HUES6 (cell line): Measurements from ENCODE around the gene PDSS2.
"Not testable (repeated sequence)": the region's sequence is repeated elsewhere in the genome, so short reads cannot be mapped to it uniquely, and the experiment has no call there.

Experiments
- H3K27ac ChIP-seq: 2 replicates; pipeline ENCODE4 v1.7.0; 2013; ENCODE audit warnings: low read depth, mild to moderate bottlenecking, low read length, inconsistent platforms
- H3K27me3 ChIP-seq: 2 replicates; pipeline ENCODE4 v1.6.1; 2013; ENCODE audit warnings: low read length; ENCODE audit not compliant: control insufficient read depth, insufficient read depth
- H3K36me3 ChIP-seq: 2 replicates; pipeline ENCODE4 v1.6.1; 2013; ENCODE audit warnings: low read length; ENCODE audit not compliant: control insufficient read depth, insufficient read depth
- H3K4me1 ChIP-seq: 2 replicates; pipeline ENCODE4 v1.6.1; 2013; ENCODE audit warnings: low read length; ENCODE audit not compliant: control insufficient read depth, insufficient read depth
- H3K4me3 ChIP-seq: 2 replicates; pipeline ENCODE4 v1.5.1; 2013; ENCODE audit warnings: low read depth, low read length
- H3K9ac ChIP-seq: one replicate; pipeline ENCODE4 v1.6.1; 2013; ENCODE audit warnings: mild to moderate bottlenecking, low read length
- H3K9me3 ChIP-seq: 2 replicates; pipeline ENCODE4 v1.6.1; 2013; ENCODE audit warnings: low read depth, low read length; ENCODE audit not compliant: control insufficient read depth, insufficient read depth

Gene PDSS2

DNA sequence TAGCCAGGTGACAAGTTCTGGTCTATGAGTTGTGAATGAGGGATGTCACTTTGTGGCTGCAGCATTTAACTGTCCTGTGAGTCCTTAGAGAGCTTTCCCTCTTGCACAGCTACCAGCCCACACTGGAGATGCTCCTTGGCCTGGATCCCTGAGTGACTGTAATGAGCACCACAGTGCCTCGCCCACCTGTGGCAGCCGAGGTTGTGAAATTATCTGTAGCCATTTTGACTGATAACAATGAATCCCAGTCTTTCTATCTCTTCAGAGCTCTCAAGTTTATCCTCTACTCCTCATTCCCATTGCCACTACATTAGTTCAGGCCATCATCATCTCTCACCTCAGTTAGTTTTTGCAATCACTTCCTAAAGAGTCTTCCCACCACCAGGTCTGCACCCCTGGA is 302.7 kb downstream of the PDSS2 start:
- Histone ChIP-seq H3K27me3 (no peaks in the 10 kb centered on the region), H3K4me1 (peaks cover 16% of the 10 kb centered on the region), H3K36me3 (no peaks in the 10 kb centered on the region), H3K9me3 (no peaks in the 10 kb centered on the region), H3K4me3 (no peak overlapping the region), H3K9ac (no peak overlapping the region), H3K27ac (no peak overlapping the region)

DNA sequence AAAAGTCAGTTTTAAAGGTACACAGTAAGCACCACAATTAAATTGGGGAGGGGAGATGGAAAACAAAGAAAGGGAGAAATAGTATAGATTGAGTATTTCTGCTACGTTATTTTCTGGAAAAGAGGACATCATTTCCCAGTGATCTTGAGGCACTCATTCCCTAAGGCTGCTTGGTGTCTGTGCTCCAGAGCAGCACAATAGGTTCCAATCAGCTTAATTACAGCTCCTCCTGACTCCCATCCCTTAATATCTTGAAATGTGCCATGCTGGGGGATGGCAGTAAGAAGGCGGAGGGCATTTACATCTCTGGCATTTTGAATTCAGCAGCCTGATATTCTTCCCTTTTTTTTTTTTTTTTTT is 304.6 kb downstream of the PDSS2 start:
- H3K9me3 ChIP-seq: no peaks in the 10 kb centered on the region
- H3K4me3 ChIP-seq: no peak overlapping the region
- no peaks in the 10 kb centered on the region for H3K27me3 ChIP-seq
- no peak overlapping the region for H3K9ac ChIP-seq
- no peak overlapping the region for H3K27ac ChIP-seq
- H3K4me1 ChIP-seq: peaks cover 16% of the 10 kb centered on the region
- no peaks in the 10 kb centered on the region for H3K36me3 ChIP-seq

DNA sequence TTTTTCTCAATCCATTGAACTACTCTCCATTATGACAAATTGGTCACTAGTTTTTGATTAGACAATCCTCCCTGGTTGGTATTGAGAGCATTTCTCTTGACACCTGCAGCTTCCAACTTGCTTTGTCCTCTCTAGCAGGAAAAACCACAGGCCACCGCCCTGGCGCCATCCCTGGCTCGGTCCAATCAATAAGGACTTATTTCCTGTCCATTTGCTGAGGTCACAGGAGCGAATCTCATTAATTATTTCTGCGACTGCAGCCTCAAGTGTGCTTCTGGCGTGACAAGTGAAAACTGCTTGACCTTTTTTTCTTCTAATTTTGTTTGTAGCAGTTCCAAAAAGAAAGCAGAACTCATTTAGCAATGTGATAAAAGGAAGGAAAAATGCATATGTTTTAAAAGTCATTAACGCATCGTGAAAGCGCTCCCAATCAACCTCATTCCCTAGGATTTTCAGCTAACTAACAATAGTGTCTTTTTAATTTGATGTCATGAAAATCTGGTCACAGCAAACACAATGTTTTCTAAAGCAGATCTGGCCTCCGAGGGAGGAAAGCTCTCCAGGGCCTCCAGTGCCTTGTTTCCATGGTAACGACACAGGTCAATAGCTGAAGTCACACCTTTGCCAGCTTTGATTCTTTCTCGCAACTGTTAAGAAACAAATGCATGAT is 305.1 kb downstream of the PDSS2 start:
- Histone ChIP-seq H3K4me1 (peaks cover 16% of the 10 kb centered on the region), H3K9me3 (no peaks in the 10 kb centered on the region), H3K9ac (no peak overlapping the region), H3K4me3 (no peak overlapping the region), H3K27me3 (no peaks in the 10 kb centered on the region), H3K27ac (no peak overlapping the region), H3K36me3 (no peaks in the 10 kb centered on the region)

DNA sequence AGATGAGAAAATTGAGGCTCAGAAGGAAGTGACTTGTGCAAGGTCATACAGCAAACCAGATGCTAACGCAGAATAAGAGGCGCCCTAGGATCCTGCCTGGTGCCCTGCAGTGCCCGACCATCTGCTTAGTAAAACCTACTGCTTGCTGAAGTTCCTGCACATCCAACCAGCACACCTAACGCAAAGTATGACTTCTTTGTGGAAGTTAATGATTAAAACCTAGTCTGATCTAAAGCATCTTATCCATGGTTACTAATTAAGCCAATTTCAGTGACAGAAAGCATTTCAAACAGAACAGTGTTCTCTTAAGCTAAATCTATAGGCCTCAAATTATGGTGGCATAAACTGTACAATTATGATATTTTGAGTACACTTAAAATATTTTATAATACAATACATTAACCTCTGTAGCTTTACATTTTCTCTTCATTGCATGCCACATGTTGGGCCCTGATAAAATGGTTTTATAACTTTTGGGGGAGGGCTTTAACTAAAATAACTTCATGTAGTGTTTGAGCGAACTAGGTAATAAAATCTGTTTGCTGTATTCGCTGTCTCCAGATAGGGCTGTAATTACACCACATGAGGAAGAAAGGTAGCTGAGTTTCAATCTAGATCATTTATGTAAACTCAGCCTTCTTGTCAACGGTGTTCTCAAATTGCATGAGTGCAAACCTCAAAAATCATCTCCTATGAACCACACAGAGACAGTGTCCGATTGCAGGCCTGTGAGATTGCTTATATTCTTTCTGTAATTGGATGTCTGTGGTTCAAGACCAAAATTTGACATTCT is 306.5 kb downstream of the PDSS2 start:
- Histone ChIP-seq H3K9ac (no peak overlapping the region), H3K36me3 (no peaks in the 10 kb centered on the region), H3K4me3 (no peak overlapping the region), H3K27ac (no peak overlapping the region), H3K4me1 (peaks cover 16% of the 10 kb centered on the region), H3K27me3 (no peaks in the 10 kb centered on the region), H3K9me3 (no peaks in the 10 kb centered on the region)

DNA sequence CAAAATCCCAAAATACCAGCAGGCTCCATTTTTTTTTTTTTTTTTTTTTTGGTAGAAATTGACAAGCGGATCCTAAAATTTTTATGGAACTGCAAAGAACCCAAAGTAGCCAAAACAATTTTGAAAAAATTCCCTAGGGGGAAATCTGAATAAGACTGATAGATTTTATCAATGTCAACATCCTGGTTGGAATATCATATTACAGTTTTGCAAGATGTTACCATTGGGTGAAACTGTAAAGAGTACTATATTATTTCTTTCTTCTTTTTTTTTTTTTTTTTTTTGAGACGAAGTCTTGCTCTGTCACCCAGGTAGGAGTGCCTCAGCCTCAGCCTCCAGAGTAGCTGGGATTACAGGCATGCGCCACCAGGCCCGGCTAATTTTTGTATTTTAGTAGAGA is 314.7 kb downstream of the PDSS2 start:
- H3K27me3 ChIP-seq: no peaks in the 10 kb centered on the region
- no peaks in the 10 kb centered on the region for H3K36me3 ChIP-seq
- H3K9ac ChIP-seq: no peak overlapping the region
- no peaks in the 10 kb centered on the region for H3K4me1 ChIP-seq
- H3K27ac ChIP-seq: no peak overlapping the region
- H3K4me3 ChIP-seq: no peak overlapping the region
- no peaks in the 10 kb centered on the region for H3K9me3 ChIP-seq

DNA sequence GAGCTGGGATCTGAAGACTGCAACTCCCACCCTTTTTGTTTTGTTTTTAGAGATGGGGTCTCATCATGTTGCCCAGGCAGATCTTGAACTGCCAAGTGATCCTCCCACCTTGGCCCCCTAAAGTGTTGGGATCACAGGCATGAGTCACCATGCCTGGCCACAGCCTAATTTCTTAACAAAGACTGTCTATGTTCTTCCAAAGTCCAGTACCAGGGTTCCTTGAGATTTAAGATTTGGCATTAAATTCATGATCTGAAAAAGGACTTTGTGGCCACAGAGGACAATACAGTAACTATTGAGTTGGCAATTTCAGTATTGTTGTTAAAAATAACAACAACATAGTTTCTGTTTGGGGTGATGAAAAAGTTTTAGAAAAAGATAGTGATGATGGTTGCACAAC is 315.4 kb downstream of the PDSS2 start:
- Histone ChIP-seq H3K36me3 (no peaks in the 10 kb centered on the region), H3K9me3 (no peaks in the 10 kb centered on the region), H3K4me1 (no peaks in the 10 kb centered on the region), H3K9ac (no peak overlapping the region), H3K4me3 (no peak overlapping the region), H3K27ac (no peak overlapping the region), H3K27me3 (no peaks in the 10 kb centered on the region)

DNA sequence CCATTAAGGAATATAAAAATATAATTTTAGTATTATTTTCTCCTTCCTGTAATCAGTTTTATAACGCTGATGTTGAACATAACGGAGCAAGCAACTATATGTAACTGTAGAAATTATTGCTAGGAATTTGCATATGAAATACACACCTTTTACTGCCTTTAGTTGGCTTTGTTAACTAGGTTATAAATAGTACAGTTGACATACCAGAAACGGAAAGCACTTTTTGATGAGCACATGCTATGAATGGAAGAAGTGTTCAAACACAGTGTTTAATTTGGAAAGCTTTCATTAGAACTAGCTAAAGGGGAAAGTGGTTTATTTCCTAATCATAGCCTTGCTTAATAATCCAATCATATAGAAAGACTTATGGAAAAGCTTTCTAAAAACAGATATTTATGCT is 318.8 kb downstream of the PDSS2 start:
- Histone ChIP-seq H3K27ac (no peak overlapping the region), H3K9ac (no peak overlapping the region), H3K4me1 (no peaks in the 10 kb centered on the region), H3K36me3 (no peaks in the 10 kb centered on the region), H3K27me3 (no peaks in the 10 kb centered on the region), H3K9me3 (no peaks in the 10 kb centered on the region), H3K4me3 (no peak overlapping the region)

DNA sequence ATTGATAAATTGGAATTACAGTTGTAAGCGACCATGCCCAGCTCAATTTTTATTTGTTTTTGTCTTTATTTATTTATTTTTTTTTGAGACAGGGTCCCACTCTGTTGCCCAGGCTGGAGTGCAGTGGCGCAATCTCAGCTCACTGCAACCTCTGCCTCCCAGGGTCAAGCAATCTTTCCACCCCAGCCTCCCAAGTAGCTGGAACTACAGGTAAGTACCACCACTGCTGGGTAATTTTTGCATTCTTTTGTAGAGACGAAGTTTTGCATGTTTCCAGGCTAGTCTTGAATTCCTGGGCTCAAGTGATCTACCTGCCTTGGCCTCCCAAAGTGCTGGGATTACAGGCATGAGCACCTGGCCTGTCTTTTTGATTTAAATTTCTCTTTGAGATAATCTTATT is 323.0 kb downstream of the PDSS2 start:
- not testable (repeated sequence) for H3K27me3 ChIP-seq, H3K9me3 ChIP-seq, H3K4me1 ChIP-seq

DNA sequence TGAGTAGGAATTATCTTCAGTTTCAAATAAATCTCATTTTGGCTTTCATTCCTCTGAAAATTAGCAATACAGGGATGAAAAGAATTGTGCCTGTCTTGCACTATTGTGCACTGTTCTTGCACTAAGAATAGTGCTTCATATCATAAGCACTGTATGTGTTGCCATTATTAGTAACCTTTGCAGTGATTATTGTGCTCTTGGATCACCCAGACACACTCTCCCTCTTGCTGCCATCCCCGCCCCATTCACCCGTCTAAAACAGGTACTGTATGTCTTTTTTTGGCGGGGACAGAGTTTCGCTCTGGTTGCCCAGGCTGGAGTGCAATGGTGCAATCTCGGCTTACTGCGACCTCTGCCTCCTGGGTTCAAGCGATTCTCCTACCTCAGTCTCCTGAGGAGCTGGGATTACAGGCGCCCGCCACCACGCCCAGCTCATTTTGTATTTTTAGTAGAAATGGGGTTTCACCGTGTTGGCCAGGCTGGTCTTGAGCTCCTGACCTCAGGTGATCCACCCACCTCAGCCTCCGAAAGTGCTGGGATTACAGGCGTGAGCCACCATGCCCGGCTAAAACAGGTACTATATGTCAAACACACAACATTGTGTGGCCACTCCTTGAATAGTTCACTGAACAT is 324.2 kb downstream of the PDSS2 start:
- not testable (repeated sequence) for H3K36me3 ChIP-seq, H3K4me1 ChIP-seq, H3K27ac ChIP-seq, H3K9ac ChIP-seq, H3K4me3 ChIP-seq, H3K9me3 ChIP-seq, H3K27me3 ChIP-seq

More for the DNA sequence above, 323.0 kb downstream of the PDSS2 start:
- not testable (repeated sequence) for H3K36me3 ChIP-seq, H3K9ac ChIP-seq, H3K4me3 ChIP-seq, H3K27ac ChIP-seq

DNA sequence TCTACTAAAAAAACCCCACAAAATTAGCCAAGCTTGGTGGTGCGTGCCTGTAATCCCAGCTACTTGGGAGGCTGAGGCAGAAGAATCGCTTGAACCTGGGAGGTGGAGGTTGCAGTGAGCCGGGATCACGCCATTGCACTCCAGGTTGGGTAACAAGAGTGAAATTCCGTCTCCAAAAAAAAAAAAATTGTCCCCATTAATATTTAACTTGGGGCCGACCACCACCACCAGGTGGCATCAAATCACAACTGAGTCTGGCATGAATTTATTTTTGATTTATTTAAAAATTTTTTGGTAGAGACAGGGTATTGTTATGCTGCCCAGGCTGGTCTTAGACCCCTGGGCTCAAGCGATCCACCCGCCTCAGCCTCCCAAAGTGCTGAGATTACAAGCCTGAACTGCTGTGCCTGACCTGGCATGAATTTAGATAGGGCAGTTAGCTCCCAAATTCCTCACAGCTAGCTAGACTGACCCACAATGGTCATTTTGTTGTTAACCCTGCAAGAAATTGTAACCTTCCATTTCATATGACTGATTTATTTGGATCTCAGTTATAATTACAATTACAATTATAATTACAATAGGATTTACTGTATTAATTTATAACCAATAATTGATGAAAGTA is 326.9 kb downstream of the PDSS2 start:
- Histone ChIP-seq H3K9ac (no peak overlapping the region), H3K27me3 (no peaks in the 10 kb centered on the region), H3K9me3 (no peaks in the 10 kb centered on the region), H3K27ac (no peak overlapping the region), H3K4me1 (peaks cover 8% of the 10 kb centered on the region), H3K4me3 (no peak overlapping the region), H3K36me3 (no peaks in the 10 kb centered on the region)

DNA sequence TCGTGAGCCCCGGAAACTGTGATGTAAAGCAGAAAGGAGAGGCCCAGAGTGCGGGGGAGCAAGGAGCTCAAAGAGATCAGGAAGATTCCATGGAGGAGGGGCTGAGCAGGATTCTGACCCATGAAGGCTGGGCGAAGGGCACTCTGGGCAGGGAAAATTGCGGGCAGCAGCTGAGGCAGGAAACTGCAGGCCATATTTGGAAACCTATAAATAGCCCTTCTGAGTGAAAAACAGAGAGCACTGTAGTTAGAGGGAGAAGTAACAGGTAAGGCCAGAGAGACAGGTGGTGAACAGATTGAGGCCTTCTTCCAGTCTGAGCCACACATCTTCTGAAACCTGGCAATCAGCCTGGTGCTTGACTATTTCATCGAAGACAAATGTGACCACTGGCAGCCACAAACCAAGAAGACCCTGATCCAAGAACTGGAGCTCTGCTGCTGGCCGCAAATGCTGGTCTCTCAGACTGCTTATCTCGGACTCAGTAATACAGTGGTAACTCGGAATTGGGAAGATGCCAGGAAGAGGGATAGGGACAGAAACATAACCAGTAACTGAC is 329.9 kb downstream of the PDSS2 start:
- H3K27me3 ChIP-seq: no peaks in the 10 kb centered on the region
- no peak overlapping the region for H3K4me3 ChIP-seq
- H3K36me3 ChIP-seq: no peaks in the 10 kb centered on the region
- H3K9me3 ChIP-seq: no peaks in the 10 kb centered on the region
- peaks cover 27% of the 10 kb centered on the region for H3K4me1 ChIP-seq
- H3K27ac ChIP-seq: no peak overlapping the region
- no peak overlapping the region for H3K9ac ChIP-seq
